Right ventricle myocardium inferior (tissue), 1 donor: Measurements from ENCODE around the gene MYBPC1. TPM values are rescaled to one million over a fixed set of nuclear protein-coding genes. Genes with fewer than 3 reads are reported as not detected.
"Not testable (repeated sequence)": the region's sequence is repeated elsewhere in the genome, so short reads cannot be mapped to it uniquely, and the experiment has no call there.

ENCODE experiments used
- ATAC-seq: fragments of 200-7000 bp; cut with Tn5 transposase; one replicate; pipeline ENCODE4 v1.9.1; 2020; ENCODE audit warnings: mild to moderate bottlenecking, moderate library complexity
- DNase-seq: peaks from one replicate; pipeline ENCODE4 v3.0.0; 2021; ENCODE audit errors: missing footprints
- intact Hi-C: fragments of 100-400 bp; cut with DNase I; formaldehyde crosslinking; loops from one replicate; pipeline ENCODE4 v1.11.0; 2022
- total RNA-seq: library from RNA; stranded (reverse); fragmentation: NEBNext Ultra II Directional; extraction: Animal tissue kit (Norgen Biotek cat#: 25700); gene quantifications from one replicate; pipeline ENCODE4 v1.2.1, GENCODE V29; 2021
- donor health status: DM: no; HTN: yes; CAD: no; lungs with severe emphysema.

MYBPC1 gene
- total RNA-seq, 1 donor from 2014 or later, result 7.3 TPM

DNA sequence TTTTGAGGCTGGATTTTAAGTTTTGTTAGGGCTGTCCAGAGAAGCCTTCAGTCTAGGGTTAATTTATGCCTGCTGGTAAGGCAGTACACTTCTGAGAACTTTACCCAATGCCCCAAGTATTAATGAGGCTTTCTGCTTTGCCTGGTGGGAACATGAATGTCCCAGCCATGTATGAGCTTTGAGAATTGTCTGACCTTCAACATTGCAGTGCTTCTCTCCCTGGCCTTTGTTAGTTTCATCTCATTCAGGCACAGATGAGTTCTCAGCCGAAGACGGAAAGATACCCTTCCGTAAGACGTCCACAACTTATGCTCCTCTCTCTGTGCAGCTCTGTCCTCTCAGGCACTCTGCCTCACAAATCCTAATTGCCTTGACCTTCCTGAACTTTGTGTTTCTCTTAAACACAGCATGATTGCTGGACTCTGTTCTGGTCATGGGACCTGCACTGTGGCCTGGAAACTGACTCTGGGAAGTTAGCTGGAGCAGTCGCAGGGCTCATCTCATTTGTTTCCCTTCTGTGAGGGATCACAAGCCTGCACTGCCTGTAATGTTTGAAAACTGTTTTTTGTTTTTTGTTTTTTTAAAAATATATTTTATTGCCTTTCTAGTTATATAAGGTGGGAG lies 118.4 kb downstream of the MYBPC1 start:
- peak; percentile 82 for ATAC-seq
- no peak for DNase-seq
- intact Hi-C loops, result loop anchor here (5.0 kb wide), 1 partner anchor 221 kb away; no protein-coding TSS in a partner anchor

DNA sequence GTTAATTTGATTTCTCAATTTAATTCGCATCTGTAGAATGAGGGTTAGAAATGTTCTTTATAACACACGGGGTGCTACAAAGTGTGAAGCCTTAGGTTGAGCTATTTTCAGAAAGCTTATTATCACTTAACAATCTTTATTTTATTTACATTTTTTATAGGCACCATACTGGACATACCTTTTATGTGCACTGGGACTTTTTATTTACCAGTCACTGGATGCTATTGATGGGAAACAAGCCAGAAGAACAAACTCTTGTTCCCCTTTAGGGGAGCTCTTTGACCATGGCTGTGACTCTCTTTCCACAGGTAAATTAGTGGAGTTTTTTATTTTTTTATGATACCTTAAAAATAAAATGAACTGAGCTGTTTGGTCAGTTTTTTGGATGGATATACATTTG lies 119.2 kb downstream of the MYBPC1 start:
- DNase-seq (no peak), ATAC-seq (no peak)
- intact Hi-C loops, result loop anchor here (5.0 kb wide), 1 partner anchor 222 kb away; no protein-coding TSS in a partner anchor

DNA sequence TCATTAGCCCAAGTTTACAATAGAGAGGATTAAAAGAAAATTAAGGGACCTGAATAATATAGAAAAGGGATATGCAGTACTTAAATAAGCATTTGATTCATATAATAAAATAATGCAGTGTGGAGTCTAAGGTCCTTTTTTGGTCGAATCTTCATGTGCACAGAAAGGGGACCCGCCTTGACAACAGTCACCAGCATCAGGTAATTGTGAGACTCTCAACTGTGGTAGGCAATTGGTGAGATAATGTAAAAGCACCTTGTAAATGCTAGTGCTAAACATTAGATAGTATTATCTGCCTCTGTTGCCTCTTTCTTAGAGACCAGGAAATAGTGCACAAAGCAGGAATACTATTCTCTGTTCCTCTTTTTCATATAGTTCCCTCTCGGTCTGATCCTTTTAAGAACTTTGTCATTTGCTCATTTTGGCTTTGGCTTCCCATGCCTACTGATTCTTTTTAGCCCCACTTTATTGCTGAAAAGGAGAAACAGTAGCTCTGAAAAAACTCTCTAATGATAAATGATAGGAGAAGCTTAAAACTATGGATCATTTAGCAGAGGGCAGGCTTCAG lies 120.2 kb downstream of the MYBPC1 start:
- DNase-seq (no peak), ATAC-seq (no peak)
- intact Hi-C loops, result loop anchor here (5.0 kb wide), 1 partner anchor 223 kb away; no protein-coding TSS in a partner anchor

DNA sequence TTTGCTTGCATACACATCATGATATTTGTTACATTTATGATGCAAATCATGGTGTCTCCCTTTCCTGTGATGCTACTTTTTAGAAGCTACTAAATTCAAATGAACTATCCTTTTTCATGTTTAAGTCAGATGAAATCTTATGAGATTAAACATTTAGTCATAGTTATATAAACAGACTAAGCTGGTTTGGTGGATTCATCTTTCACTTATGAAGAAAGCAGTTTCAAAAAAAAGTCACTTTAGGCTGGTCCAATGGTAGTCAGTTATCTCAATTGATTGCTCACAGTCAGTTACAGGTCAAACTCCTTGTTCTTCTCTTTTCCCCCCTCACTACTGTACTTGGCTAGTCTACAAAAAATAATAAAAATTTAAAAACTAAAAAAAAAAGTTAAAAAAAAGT lies 124.8 kb downstream of the MYBPC1 start:
- intact Hi-C loops, result no loop called here
- DNase-seq (no peak), ATAC-seq (no peak)

DNA sequence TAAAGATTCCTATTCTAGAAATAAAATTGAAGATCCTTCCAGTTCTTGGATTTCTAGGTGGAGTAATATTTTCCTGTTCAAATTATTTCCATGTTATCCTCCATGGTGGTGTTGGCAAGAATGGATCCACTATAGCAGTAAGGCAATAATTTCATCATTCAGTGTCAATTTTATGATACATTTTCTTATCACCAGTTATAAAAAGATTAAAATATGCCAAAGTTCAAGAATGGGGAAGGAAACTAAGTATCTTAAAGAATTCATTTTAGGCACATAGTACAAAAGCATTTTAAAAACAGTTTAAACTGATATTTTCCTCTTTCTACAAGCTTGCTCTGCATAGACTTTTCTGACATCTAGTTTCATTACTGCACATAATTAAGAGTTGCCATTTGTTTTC lies 125.3 kb downstream of the MYBPC1 start:
- no peak for ATAC-seq
- intact Hi-C loops, result no loop called here
- DNase-seq, result no peak

DNA sequence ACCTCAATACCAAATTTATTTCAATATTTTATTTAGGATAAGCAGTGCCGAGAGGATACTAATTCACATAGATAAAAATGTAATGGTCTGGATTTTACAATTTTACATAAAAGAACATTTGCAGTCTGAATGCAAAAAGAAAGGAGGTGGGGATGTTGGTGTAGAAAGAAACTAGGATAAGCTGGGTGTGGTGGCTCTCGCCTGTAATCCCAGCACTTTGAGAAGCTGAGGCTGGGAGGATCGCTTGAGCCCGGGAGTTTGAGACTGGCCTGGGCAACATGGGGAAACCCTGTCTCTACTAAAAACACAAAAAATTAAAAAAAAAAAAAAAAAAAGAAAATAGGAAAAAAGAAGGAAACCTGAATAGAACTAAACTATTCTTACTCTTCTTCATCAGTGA lies 127.6 kb downstream of the MYBPC1 start:
- DNase-seq (no peak), ATAC-seq (no peak)
- intact Hi-C loops, result no loop called here

DNA sequence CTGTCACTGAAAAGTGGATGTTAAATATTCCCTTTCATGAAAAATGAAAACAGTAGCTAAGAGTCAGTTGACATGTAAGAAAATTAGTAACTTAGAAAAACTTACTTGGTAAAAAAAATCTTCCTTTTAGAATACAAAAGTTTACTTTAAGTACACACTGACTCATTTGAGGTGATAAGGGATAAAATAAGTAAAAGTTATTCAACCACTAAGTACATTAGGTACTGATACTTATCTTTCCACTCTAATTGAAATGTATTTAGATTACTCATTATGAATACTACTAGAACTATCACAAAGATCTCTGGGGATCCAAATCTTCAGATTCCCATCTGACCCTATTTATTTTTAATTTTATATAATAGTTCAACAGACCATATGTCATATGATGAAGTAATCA lies 132.3 kb downstream of the MYBPC1 start:
- intact Hi-C loops, result no loop called here
- ATAC-seq, result no peak
- no peak for DNase-seq

DNA sequence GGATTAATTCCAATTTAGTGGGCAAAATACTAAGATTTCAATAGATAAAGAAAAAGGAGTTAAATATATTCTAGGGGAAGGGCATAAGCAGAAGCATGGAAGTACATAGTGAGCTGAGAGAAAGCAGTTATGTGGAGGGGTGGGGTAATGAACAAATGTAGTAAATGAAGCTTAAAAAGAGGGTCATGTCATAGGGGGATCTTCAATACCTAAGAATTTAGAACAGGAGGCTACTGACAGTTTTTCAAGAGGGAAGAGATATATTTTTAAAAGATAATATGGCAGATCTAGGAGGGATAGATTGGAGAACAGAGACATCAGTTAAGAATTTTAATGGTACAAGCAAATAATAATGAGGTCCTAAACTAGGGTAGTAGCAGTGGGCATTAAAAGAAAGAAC lies 135.1 kb downstream of the MYBPC1 start:
- intact Hi-C loops, result no loop called here
- DNase-seq (no peak), ATAC-seq (no peak)

DNA sequence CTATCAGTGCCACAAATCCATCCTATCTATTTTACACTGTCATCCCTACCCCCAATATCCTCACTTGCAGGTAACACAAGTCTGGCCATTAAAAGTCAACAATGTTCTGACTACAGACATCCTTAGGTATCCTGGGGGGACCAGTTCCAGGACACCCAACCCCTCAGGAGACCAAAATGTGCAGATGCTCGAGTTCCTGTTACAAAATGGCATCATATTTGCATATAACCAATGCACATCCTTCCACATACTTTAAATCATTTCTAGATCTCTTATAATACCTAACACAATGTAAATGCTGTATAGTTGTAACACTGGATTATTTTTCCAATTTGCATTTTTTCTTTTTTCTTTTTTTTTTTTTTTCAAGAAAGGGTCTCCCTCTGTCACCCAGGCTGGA lies 137.5 kb downstream of the MYBPC1 start:
- DNase-seq, result no peak
- ATAC-seq, result no peak
- intact Hi-C loops, result no loop called here

DNA sequence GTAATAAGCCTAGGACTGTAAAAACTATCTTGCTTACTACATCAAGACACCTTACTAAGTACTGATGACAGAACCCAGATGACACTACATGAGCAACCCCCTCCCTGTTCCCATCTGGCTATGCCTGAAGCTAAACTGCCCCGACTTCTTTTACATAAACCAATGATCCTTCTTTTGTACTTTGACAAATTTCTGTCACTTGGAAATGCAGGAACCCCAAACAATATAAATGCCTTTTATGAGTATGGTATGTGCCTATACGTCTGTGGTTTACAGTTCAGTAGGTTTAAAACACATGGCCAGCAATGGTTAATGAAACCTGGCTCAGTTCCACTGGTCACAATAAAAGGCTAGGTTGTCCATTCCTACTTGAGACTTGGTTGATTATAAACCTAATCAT lies 138.4 kb downstream of the MYBPC1 start:
- ATAC-seq (no peak), DNase-seq (no peak)
- intact Hi-C loops, result no loop called here

DNA sequence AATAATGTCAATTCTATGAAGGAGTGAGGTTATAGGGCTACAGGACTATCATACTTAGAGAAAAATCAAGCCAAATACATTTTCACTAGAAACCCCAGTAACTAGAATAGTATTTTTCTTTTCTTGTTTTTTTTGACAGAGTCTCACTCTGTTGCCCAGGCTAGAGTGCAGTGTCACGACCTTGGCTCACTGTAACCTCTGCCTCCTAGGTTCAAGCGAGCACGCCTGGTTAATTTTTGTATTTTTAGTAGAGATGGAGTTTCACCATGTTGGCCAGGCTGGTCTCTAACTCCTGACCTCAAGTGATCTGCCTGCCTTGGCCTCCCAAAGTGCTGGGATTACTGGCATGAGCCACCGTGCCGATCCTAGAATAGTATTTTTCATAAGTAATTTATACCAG lies 139.7 kb downstream of the MYBPC1 start:
- ATAC-seq, DNase-seq, intact Hi-C loops: not testable (repeated sequence)

Other genes starting within 250 kb of the MYBPC1 start
- gene ARL1, start 187.2 kb upstream of the MYBPC1 start, total RNA-seq, result 96.0 TPM
- gene SPIC, start 119.6 kb upstream of the MYBPC1 start, total RNA-seq, result not detected
- gene CHPT1, start 102.7 kb downstream of the MYBPC1 start, total RNA-seq, result 128 TPM
- gene SYCP3, start 144.5 kb downstream of the MYBPC1 start, total RNA-seq, result not detected
- 56.2 TPM for gene GNPTAB, start 236.0 kb downstream of the MYBPC1 start, total RNA-seq